22Rv1 (cell line): ENCODE measurements around the gene UBTF.

Source experiments
- ZFX ChIP-seq: fragments of 450-650 bp; IDR thresholded peaks from 2 replicates; pipeline ENCODE4 v1.6.1; 2017; ENCODE audit warnings: antibody characterized with exemption, borderline replicate concordance
- TF ChIP-seq, protein P1 (sequence below): fragments of 450-650 bp; IDR thresholded peaks from 2 replicates; pipeline ENCODE4 v1.5.1; 2017; ENCODE audit warnings: mild to moderate bottlenecking

DNA sequence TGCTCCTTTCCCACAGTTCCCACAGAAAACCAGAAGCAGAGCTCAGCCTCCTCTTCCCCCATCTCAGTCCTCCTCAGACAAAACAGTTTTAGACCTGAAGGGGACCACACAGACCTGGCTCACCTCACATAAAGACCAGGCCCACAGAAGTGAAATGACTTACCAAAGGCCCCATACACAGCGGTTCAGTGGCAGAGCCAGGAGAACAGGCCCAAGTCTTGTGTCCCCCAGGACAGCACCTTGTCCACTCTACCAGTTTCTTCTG is 5.3 kb downstream of the UBTF start:
- TF ChIP-seq, protein P1, sequence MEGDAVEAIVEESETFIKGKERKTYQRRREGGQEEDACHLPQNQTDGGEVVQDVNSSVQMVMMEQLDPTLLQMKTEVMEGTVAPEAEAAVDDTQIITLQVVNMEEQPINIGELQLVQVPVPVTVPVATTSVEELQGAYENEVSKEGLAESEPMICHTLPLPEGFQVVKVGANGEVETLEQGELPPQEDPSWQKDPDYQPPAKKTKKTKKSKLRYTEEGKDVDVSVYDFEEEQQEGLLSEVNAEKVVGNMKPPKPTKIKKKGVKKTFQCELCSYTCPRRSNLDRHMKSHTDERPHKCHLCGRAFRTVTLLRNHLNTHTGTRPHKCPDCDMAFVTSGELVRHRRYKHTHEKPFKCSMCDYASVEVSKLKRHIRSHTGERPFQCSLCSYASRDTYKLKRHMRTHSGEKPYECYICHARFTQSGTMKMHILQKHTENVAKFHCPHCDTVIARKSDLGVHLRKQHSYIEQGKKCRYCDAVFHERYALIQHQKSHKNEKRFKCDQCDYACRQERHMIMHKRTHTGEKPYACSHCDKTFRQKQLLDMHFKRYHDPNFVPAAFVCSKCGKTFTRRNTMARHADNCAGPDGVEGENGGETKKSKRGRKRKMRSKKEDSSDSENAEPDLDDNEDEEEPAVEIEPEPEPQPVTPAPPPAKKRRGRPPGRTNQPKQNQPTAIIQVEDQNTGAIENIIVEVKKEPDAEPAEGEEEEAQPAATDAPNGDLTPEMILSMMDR = no peak
- TF ChIP-seq ZFX = no peak
